ENCODE results near the gene CDK8.

Gene CDK8

DNA sequence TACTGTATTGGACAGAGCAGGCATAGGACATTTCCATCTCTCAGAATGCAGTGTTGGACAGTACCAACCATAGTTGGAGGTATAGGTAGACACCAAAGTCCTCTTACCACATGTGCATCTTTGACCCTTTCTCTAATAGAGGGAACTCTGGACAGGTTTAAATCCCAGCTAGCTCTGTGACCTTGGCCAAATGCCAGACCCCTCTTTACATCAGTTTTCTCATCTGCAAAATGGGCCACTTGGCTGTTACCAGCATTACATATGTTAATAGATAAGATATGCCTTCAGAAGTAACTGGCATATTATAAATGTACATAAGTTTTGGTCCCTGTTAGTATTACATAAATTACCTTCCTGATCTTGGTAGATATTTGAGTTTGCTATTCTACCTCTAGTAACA, 54.3 kb downstream of the CDK8 start:
- TF ChIP-seq EP300 (IDR thresholded peaks at IDR 0.05; ENCODE audit: borderline replicate concordance) (no peak), FOXM1 (IDR thresholded peaks at IDR 0.05; ENCODE audit: borderline replicate concordance, low read depth) (no peak), NFIC (IDR thresholded peaks at IDR 0.05) (no peak), TCF12 (IDR thresholded peaks at IDR 0.05; ENCODE audit: low read depth) (no peak), CREB1 (IDR thresholded peaks at IDR 0.05; ENCODE audit: low read depth) (no peak), ZBTB7A (IDR thresholded peaks at IDR 0.05; ENCODE audit: low read depth) (no peak), YY1 (IDR thresholded peaks at IDR 0.05; ENCODE audit: low read depth) (no peak), TAF1 (IDR thresholded peaks at IDR 0.05; ENCODE audit: low read depth) (no peak), TEAD4 (IDR thresholded peaks at IDR 0.05) (no peak), RAD21 (IDR thresholded peaks at IDR 0.05; ENCODE audit: low read depth) (no peak), EGR1 (IDR thresholded peaks at IDR 0.05) (no peak), CEBPB (IDR thresholded peaks at IDR 0.05) (no peak)
- TF ChIP-seq, protein P1, sequence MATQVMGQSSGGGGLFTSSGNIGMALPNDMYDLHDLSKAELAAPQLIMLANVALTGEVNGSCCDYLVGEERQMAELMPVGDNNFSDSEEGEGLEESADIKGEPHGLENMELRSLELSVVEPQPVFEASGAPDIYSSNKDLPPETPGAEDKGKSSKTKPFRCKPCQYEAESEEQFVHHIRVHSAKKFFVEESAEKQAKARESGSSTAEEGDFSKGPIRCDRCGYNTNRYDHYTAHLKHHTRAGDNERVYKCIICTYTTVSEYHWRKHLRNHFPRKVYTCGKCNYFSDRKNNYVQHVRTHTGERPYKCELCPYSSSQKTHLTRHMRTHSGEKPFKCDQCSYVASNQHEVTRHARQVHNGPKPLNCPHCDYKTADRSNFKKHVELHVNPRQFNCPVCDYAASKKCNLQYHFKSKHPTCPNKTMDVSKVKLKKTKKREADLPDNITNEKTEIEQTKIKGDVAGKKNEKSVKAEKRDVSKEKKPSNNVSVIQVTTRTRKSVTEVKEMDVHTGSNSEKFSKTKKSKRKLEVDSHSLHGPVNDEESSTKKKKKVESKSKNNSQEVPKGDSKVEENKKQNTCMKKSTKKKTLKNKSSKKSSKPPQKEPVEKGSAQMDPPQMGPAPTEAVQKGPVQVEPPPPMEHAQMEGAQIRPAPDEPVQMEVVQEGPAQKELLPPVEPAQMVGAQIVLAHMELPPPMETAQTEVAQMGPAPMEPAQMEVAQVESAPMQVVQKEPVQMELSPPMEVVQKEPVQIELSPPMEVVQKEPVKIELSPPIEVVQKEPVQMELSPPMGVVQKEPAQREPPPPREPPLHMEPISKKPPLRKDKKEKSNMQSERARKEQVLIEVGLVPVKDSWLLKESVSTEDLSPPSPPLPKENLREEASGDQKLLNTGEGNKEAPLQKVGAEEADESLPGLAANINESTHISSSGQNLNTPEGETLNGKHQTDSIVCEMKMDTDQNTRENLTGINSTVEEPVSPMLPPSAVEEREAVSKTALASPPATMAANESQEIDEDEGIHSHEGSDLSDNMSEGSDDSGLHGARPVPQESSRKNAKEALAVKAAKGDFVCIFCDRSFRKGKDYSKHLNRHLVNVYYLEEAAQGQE (IDR thresholded peaks at IDR 0.05; ENCODE audit: low read depth), result no peak
- TF ChIP-seq, protein P2, sequence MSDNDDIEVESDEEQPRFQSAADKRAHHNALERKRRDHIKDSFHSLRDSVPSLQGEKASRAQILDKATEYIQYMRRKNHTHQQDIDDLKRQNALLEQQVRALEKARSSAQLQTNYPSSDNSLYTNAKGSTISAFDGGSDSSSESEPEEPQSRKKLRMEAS (IDR thresholded peaks at IDR 0.05), result no peak
- TF ChIP-seq, protein P3, sequence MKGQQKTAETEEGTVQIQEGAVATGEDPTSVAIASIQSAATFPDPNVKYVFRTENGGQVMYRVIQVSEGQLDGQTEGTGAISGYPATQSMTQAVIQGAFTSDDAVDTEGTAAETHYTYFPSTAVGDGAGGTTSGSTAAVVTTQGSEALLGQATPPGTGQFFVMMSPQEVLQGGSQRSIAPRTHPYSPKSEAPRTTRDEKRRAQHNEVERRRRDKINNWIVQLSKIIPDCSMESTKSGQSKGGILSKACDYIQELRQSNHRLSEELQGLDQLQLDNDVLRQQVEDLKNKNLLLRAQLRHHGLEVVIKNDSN (IDR thresholded peaks at IDR 0.05), result no peak

DNA sequence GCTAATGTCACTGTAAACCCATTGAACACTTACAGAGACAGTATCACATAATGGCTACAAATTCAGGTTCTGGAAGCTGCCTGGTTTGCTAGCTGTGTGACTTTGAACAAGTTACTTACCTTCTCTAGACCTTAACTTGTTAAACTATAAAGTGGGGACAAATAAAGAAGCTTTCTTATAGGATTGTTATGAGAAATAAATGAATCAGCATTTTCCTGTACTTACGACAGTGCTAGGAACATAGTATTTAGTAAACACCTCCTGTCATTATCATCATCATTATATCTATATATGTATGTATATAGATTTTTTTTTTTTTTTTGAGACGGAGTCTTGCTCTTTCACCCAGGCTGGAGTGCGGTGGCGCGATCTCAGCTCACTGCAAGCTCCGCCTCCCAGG, 54.9 kb downstream of the CDK8 start:
- no peak for TF ChIP-seq FOXM1 (IDR thresholded peaks at IDR 0.05; ENCODE audit: borderline replicate concordance, low read depth)
- TF ChIP-seq TEAD4 (IDR thresholded peaks at IDR 0.05), result no peak
- TF ChIP-seq CEBPB (IDR thresholded peaks at IDR 0.05), result no peak
- TF ChIP-seq, protein P2 (IDR thresholded peaks at IDR 0.05), result no peak
- no peak for TF ChIP-seq EGR1 (IDR thresholded peaks at IDR 0.05)
- TF ChIP-seq YY1 (IDR thresholded peaks at IDR 0.05; ENCODE audit: low read depth), result no peak
- TF ChIP-seq ZBTB7A (IDR thresholded peaks at IDR 0.05; ENCODE audit: low read depth), result no peak
- no peak for TF ChIP-seq TCF12 (IDR thresholded peaks at IDR 0.05; ENCODE audit: low read depth)
- no peak for TF ChIP-seq NFIC (IDR thresholded peaks at IDR 0.05)
- no peak for TF ChIP-seq EP300 (IDR thresholded peaks at IDR 0.05; ENCODE audit: borderline replicate concordance)
- TF ChIP-seq, protein P3 (IDR thresholded peaks at IDR 0.05), result no peak
- no peak for TF ChIP-seq RAD21 (IDR thresholded peaks at IDR 0.05; ENCODE audit: low read depth)
- no peak for TF ChIP-seq TAF1 (IDR thresholded peaks at IDR 0.05; ENCODE audit: low read depth)
- no peak for TF ChIP-seq CREB1 (IDR thresholded peaks at IDR 0.05; ENCODE audit: low read depth)
- TF ChIP-seq, protein P1 (IDR thresholded peaks at IDR 0.05; ENCODE audit: low read depth), result no peak

DNA sequence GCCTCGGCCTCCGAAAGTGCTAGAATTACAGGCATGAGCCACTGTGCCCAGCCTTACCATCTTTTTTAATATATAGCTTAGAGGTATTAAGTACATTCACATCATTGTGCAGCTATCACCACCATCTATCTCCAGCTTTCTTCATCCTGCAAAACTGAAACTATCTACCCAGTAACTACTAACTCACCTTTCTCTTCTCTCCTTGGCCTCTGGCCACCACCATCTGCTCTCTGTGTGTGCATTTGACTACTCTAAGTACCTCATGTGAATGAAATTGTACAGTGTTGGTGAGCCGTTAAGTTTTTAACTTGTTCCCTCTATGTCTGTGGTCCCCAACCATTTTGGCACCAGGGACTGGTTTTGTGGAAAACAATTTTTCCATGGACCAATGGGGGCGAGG, 56.1 kb downstream of the CDK8 start:
- TF ChIP-seq NFIC (IDR thresholded peaks at IDR 0.05) (no peak), TAF1 (IDR thresholded peaks at IDR 0.05; ENCODE audit: low read depth) (no peak), CEBPB (IDR thresholded peaks at IDR 0.05) (no peak), RAD21 (IDR thresholded peaks at IDR 0.05; ENCODE audit: low read depth) (no peak), CREB1 (IDR thresholded peaks at IDR 0.05; ENCODE audit: low read depth) (no peak), TEAD4 (IDR thresholded peaks at IDR 0.05) (no peak), TCF12 (IDR thresholded peaks at IDR 0.05; ENCODE audit: low read depth) (no peak), EGR1 (IDR thresholded peaks at IDR 0.05) (no peak)
- TF ChIP-seq, protein P3 (IDR thresholded peaks at IDR 0.05), result no peak

DNA sequence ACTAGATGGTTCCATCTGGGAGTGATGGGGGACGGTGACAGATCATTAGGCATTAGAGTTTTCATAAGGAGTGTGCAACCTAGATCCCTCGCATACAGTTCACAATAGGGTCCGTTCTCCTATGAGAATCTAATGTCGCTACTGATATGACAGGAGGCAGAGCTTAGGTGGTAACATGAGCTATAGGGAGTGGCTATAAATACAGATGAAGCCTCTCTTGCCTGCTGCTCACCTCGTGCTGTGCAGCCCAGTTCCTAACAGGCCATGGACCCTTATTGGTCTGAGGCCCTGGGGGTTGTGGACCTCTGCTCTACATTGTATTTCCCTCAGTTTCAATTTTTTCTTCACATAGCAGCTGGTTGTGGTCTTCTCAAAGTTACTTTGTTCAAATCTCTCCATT, 56.5 kb downstream of the CDK8 start:
- TF ChIP-seq TEAD4 (IDR thresholded peaks at IDR 0.05) (no peak), NFIC (IDR thresholded peaks at IDR 0.05) (no peak), CREB1 (IDR thresholded peaks at IDR 0.05; ENCODE audit: low read depth) (no peak), CEBPB (IDR thresholded peaks at IDR 0.05) (no peak), YY1 (IDR thresholded peaks at IDR 0.05; ENCODE audit: low read depth) (no peak), FOXM1 (IDR thresholded peaks at IDR 0.05; ENCODE audit: borderline replicate concordance, low read depth) (no peak), ZBTB7A (IDR thresholded peaks at IDR 0.05; ENCODE audit: low read depth) (no peak), TCF12 (IDR thresholded peaks at IDR 0.05; ENCODE audit: low read depth) (no peak), EGR1 (IDR thresholded peaks at IDR 0.05) (no peak), TAF1 (IDR thresholded peaks at IDR 0.05; ENCODE audit: low read depth) (no peak), RAD21 (IDR thresholded peaks at IDR 0.05; ENCODE audit: low read depth) (no peak), EP300 (IDR thresholded peaks at IDR 0.05; ENCODE audit: borderline replicate concordance) (no peak)
- TF ChIP-seq, protein P2 (IDR thresholded peaks at IDR 0.05), result no peak
- TF ChIP-seq, protein P3 (IDR thresholded peaks at IDR 0.05), result no peak
- TF ChIP-seq, protein P1 (IDR thresholded peaks at IDR 0.05; ENCODE audit: low read depth), result no peak

Data from Ishikawa (cell line).